Omental fat pad (tissue), 4 donors: ENCODE measurements around the gene GIMAP7. TPM values are rescaled to one million over a fixed set of nuclear protein-coding genes. Genes with fewer than 3 reads are reported as not detected.
"Not testable (repeated sequence)": the region's sequence is repeated elsewhere in the genome, so short reads cannot be mapped to it uniquely, and the experiment has no call there.

Experiments
- ATAC-seq: fragments of 150-250 bp; one replicate; pipeline ENCODE4 v1.9.1; 2016; ENCODE audit warnings: mild to moderate bottlenecking, moderate library complexity; ENCODE audit not compliant: low FRiP score
- DNase-seq: peaks from one replicate; pipeline ENCODE4 v3.0.0-alpha.2; 2019; ENCODE audit warnings: low spot score
- CTCF ChIP-seq, 3 donors: fragments of 450-650 bp; IDR thresholded peaks; one replicate each; pipeline ENCODE4 v1.5.1; 2016 to 2017; ENCODE audit warnings: antibody characterized with exemption in 3 of 3, mild to moderate bottlenecking in 3 of 3, moderate library complexity in 2 of 3
- total RNA-seq, 4 donors: library from RNA; depleted of rRNA; stranded (reverse); fragments of >200 nt; gene quantifications; one replicate each; pipeline ENCODE4 v1.1.0, GENCODE V29; 2016

GIMAP7 gene
- total RNA-seq, 4 donors from 2014 or later: 5.8 to 102 (median 27.2) TPM

GRCh38 chr7:150511048-150511447 lies 3.6 kb upstream of the GIMAP7 start:
- ATAC-seq: no peak
- no peak for TF ChIP-seq CTCF (IDR thresholded peaks at IDR 0.05)
- no peak for DNase-seq

- ATAC-seq (no peak), DNase-seq (no peak)
- no peak for TF ChIP-seq CTCF (IDR thresholded peaks at IDR 0.05)
Observed at GRCh38 chr7:150513758-150514157, 914 bp upstream of the GIMAP7 start.

GRCh38 chr7:150515248-150516147 lies 826 bp downstream of the GIMAP7 start:
- DNase-seq (no peak), ATAC-seq (no peak)
- TF ChIP-seq CTCF (IDR thresholded peaks at IDR 0.05): no peak

GRCh38 chr7:150516956-150517745 lies 2.5 kb downstream of the GIMAP7 start:
- DNase-seq (no peak), ATAC-seq (no peak)
- no peak for TF ChIP-seq CTCF (IDR thresholded peaks at IDR 0.05)

- no peak for DNase-seq
- ATAC-seq: no peak
- no peak for TF ChIP-seq CTCF (IDR thresholded peaks at IDR 0.05)
Observed at GRCh38 chr7:150519310-150519709, 4.6 kb downstream of the GIMAP7 start.

GRCh38 chr7:150520145-150520544 lies 5.5 kb downstream of the GIMAP7 start:
- ATAC-seq (no peak), DNase-seq (no peak)
- no peak for TF ChIP-seq CTCF (IDR thresholded peaks at IDR 0.05)

GRCh38 chr7:150522931-150523330 lies 8.3 kb downstream of the GIMAP7 start:
- DNase-seq: not testable (repeated sequence)

More at GRCh38 chr7:150522931-150523330, 8.3 kb downstream of the GIMAP7 start:
- ATAC-seq: not testable (repeated sequence)
